AG08395 (cell line): ENCODE results near the gene PTPRH.

Experiments
- DNase-seq: peaks from one replicate; pipeline ENCODE4 v3.0.0; 2012; ENCODE audit warnings: mixed read lengths, low spot score

PTPRH gene

GRCh38 chr19:55132453-55133129 lies 76.7 kb downstream of the PTPRH start:
- DNase-seq, result no peak

GRCh38 chr19:55131421-55131820 lies 77.9 kb downstream of the PTPRH start:
- DNase-seq, result no peak
